ENCODE results near the gene FCRL2.

- no peak for TF ChIP-seq POLR2A (IDR thresholded peaks at IDR 0.05)
- TF ChIP-seq, protein P1, sequence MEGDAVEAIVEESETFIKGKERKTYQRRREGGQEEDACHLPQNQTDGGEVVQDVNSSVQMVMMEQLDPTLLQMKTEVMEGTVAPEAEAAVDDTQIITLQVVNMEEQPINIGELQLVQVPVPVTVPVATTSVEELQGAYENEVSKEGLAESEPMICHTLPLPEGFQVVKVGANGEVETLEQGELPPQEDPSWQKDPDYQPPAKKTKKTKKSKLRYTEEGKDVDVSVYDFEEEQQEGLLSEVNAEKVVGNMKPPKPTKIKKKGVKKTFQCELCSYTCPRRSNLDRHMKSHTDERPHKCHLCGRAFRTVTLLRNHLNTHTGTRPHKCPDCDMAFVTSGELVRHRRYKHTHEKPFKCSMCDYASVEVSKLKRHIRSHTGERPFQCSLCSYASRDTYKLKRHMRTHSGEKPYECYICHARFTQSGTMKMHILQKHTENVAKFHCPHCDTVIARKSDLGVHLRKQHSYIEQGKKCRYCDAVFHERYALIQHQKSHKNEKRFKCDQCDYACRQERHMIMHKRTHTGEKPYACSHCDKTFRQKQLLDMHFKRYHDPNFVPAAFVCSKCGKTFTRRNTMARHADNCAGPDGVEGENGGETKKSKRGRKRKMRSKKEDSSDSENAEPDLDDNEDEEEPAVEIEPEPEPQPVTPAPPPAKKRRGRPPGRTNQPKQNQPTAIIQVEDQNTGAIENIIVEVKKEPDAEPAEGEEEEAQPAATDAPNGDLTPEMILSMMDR (IDR thresholded peaks at IDR 0.05), result no peak
Observed at GRCh38 chr1:157820299-157820698, 43.4 kb upstream of the FCRL2 start.
